Raji (cell line): Measurements from ENCODE around the gene TPX2.

Experiments
- POLR2A ChIP-seq: IDR thresholded peaks from 2 replicates; pipeline ENCODE4 v1.6.1; 2011; ENCODE audit warnings: low read depth, low read length, control low read depth; ENCODE audit not compliant: insufficient read depth

TPX2 gene, protein sequence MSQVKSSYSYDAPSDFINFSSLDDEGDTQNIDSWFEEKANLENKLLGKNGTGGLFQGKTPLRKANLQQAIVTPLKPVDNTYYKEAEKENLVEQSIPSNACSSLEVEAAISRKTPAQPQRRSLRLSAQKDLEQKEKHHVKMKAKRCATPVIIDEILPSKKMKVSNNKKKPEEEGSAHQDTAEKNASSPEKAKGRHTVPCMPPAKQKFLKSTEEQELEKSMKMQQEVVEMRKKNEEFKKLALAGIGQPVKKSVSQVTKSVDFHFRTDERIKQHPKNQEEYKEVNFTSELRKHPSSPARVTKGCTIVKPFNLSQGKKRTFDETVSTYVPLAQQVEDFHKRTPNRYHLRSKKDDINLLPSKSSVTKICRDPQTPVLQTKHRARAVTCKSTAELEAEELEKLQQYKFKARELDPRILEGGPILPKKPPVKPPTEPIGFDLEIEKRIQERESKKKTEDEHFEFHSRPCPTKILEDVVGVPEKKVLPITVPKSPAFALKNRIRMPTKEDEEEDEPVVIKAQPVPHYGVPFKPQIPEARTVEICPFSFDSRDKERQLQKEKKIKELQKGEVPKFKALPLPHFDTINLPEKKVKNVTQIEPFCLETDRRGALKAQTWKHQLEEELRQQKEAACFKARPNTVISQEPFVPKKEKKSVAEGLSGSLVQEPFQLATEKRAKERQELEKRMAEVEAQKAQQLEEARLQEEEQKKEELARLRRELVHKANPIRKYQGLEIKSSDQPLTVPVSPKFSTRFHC

DNA sequence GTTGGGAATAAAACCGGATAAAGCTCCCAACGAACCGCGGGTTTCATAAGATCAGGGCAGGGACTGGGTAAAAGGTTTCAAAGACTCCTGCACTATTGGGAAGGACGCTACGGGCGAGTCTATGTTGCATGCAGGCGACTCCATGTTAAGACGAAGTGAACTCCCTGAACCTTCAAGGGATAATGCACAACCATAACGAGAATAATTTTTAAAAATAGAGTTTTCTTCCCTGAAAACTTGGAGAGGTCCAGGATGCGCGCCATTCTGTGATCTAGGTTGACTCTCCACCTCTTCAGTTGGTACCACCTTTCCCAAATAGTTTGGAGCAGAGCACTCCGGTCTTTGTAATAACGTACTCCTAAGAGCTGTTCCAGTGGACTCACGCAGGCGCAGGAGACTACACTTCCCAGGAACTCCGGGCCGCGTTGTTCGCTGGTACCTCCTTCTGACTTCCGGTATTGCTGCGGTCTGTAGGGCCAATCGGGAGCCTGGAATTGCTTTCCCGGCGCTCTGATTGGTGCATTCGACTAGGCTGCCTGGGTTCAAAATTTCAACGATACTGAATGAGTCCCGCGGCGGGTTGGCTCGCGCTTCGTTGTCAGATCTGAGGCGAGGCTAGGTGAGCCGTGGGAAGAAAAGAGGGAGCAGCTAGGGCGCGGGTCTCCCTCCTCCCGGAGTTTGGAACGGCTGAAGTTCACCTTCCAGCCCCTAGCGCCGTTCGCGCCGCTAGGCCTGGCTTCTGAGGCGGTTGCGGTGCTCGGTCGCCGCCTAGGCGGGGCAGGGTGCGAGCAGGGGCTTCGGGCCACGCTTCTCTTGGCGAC, at the start of gene TPX2:
TPX2 (plus strand) TSS at position 562 of the 821 bp plus-strand sequence. CDS start 18,187 bp downstream, outside the sequence.
- TF ChIP-seq POLR2A = peak; percentile 76

DNA sequence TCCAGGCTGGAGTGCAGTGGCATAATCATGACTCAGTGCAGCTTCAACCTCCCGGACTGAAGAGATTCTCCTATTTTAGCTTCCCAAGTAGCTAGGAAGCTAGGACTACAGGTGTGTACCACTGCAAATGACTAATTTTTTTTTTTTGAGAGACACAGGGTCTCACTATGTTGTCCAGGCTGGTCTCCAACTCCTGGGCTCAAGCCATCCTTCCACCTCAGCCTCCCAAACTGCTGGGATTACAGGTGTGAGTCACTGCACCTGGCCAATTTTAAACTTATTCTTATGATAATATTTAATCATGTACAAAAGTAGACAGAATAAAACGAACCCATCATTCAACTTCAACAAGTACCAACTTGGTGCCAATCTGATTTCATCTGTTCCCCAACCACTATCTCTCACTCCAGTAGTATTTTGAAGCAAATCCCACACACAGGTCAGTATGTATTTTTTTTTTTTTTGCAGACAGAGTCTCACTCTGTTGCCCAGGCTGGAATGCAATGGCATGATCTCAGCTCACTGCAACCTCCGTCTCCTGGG, 48.9 kb upstream of the TPX2 start:
- TF ChIP-seq POLR2A = no peak

DNA sequence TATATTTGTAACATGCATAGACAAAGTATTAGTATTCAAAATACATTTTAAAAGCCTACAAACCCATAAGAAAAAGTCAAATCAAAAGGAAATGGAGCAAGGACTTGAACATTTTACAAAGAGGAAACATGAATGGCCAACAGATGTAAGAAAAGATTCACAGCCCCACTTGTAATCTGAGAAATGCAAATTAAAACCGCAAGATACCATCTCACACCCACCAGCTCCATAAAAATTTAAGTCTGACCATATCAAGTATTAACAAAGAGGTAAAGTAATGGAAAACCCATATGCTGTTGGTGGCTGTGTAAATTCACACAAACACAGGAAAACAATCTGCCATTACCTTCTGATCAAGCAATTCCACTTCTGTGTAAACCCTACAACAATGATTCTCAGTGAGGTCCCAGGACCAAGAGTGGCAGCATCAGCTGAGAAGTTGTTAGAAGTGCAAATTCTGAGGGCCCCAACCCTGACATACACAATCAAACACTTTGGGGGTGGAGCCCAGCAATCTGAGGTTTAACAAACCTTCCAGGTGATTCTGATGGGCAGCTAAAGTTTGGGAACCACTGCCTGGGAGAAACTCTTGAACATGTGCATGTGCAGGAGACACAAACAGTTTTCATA, 47.3 kb upstream of the TPX2 start:
- no peak for TF ChIP-seq POLR2A

DNA sequence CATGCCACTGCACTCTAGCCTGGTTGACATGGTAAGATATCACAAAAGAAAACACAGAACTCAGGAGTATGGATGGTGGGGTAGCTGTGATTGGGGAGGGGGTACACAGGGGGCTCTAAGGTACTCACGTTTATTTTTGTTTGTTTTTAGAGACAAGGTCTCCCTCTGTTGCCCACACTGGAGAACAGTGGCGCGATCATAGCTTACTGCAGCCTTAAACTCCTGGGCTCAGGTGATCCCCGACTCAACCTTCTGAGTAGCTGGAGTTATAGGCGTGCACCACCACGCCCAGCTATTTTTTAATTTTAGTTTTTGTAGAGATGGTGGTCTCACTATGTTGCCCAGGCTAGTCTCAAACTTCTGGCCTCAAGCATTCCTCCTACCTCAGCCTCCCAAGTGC, 45.7 kb upstream of the TPX2 start:
- TF ChIP-seq POLR2A = no peak

DNA sequence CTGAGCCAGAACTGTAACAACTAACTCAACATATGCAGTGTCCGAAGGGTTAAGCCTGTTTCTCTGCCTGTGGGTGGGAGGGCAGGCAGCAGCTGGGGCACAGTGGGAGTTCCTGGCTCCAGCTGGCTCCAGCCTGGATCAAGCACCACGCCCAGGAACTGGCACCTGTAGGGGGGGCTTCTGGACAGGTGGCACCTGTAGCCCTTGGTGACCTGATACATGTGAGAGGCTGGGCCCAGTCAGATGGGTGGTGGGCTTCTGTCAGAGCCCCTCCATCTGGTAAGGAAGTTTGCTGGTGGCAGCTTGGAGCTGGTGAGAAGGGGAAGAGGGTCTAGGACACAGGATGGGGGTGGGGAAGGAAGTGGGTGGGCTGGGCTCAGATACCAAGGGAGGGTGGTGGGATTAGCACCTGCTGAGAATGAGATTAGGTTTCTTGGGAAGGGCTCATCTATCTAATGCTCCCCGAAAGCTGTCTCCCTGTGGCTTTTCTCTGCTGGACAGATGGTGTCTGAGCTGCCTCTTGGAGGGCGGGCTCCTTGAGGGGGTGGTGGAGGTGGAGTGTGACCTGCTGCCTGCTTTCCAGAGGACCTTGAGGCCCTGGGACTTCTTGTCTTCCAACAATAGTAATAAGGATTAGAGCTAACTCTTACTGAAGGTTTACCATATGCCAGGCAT, 45.0 kb upstream of the TPX2 start:
- TF ChIP-seq POLR2A = no peak

DNA sequence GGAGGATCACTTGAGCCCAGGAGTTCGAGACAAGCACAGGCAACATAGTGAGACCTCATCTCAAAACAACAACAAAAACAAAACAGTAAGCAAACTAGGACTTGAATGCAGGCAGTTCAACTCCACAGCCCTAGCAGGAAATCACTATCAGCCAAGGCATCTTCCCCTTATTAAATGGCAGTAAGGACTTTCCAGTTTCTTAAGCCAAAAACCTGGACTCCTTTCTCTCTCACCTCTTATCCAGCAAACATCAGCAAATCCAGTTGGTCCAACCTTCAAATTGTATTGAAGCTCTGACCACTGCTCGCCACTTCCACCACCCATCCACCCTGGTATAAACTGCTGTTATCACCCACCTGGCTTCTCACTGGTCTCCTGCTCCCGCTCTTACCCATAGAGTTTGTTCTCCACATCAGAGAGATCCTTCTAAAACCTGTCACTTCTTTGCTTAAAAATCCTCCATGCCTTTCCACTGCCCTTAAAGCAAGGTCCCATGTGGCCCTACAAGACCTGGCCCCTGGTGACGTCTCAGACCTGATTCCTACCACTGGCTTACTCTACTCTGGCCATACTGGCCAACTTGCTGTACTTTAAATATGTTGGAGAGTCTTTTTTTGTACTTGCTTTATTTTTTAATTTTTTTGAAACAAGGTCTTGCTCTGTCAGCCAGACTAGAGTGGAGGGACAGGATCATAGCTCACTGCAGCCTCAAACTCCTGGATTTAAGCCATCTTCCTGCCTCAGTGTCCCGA, 44.1 kb upstream of the TPX2 start:
- TF ChIP-seq POLR2A = no peak

DNA sequence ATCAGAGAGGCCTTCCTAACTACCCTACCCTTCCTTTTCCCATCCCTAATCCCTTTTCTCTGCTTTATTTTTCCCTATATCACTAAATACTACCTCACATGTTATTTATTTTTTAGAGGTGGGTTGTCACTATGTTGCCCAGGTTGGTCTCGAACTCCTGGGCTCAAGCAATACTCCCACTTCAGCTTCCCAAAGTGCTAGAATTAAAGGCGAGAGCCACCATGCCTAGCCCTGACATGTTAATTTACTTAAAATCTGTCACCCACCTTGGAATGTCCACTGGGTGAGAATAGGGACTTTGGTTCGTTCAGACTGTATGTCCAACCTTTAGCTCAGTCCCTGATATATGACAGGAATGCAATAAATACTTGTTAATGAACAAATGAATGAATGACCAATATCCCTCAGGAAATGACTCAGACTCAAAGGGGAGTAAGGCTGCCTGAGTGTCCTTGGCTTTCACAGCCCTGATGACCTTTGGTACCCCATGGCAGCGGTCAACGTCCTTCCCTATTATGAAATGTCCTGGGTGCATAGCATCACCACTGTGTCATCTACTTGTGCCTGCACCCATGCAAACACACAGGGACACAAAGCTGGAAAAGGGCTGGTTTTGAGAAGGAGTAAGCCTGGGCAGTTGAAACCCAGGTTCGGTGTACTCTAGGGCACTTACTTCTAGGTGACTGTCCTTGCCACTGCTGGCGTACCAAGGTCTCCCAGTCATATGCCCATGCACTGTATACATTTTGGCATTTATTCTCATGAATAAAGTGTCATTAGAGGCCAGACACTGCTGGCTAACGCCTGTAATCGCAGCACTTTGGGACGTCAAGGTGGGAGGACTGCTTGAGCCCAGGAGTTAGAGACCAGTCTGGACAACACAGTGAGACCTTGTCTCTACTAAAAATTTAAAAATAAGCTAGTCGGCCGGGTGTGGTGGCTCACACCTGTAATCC, 43.0 kb upstream of the TPX2 start:
- TF ChIP-seq POLR2A = no peak

DNA sequence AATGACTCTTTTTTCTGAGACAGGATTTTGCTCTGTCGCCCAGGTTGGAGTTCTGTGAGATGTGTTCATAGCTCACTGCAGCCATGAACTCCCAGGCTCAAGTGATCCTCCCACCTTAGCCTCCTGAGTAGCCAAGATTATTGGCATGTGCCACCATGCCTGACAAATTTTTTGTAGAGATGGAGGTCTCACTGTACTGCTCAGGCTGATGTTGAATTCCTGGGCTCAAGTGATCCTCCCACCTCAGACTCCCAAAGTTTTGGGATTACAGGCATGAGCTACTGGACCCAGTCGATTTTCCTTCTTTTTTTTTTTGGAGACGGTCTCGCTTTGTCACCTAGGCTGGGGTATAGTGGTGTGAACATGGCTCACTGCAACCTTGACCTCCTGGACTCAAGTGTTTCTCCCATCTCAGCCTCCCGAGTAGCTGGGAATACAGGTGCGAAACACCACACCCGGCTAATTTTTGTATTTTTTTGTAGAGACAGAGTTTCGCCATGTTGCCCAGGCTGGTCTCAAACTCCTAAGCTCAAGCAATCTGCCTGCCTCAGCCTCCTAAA, 40.8 kb upstream of the TPX2 start:
- TF ChIP-seq POLR2A = no peak

DNA sequence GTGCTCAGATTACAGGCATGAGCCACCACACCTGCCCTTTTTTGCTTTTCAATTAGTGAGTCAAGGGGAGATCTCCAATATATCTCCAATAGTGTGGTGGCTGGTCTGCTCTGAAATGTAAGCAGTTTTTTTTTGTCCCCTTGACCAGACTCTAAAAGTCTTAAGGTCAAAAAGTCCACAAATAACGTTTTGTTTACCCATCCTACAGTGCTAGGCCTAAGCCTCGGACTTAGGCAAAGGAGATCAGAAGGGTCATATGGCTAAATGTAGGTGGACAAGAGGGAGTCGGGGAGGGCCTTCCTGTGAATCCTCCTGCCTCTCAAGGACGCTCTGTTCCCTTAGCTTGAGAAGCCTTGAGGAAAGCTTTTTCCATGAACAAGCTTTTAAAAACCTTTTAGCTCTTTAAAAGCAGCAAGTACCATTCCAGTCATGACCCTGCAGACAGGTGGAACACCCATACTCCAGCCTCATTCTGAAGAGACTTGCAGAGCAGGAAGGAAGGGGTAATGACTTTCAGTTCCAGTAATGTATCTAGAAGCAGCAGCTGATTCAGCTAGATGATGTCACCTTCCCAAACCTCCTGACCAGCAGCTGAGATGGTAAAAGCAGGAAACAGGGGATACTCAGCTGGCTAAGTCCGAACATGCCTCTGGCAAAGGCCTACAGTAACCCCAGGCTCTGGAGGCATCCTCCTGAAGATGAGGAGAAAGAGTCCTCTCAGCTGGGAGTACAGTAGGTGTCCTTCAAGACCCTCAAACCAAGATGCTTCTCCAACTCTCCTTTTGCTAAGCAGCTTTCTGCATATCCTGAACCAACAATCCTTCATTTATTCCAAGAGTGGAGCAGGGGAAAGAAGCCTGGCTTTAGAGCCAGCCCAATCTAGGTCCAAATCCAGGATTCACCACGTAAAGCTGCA, 40.0 kb upstream of the TPX2 start:
- no peak for TF ChIP-seq POLR2A

DNA sequence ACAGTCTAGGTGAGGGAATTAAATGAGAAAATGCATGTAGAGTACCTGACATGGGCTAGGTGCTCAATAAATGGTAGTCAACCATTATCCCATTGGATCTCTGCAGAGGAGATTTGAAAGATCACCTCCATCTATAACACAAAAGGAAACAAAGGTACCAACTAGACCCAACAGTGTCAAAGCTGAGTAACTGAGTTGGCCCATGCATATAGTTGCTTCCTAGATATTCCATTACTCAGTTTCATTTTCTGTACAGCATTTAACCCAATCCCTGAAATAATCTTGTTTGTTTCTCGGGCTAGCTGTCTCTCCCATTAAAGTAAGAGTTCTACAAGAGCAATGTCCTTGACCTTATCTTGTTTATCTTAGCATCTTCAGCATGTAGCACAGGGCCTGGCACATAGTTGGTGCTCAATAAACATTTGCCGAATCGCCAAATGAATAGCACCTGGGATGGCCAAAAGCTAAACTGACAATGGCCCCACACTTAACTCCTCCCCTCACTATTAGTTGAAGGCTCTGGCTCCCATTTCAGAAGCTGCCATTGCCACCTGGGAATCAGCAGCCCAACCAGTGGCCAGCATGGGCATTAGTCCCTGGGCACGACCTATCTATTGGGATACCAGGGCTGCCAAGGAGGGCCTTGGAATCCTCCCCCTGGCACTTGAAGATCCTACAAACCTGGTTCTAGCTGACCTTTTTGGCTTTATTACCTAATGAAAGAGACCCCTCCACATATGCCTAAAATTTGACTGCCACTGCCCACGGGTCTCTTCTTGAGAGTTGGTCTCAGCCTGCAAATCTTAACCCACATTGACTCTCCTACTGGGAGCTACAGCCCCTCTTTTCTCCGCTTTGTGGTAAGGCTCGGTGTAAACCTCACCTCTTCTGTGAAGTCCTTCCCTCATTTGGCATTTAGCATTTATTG, 39.0 kb upstream of the TPX2 start:
- TF ChIP-seq POLR2A = no peak
